GM13977 (cell line): Measurements from ENCODE around the gene TMEM164.

Experiments
- DNase-seq: peaks from one replicate; pipeline ENCODE4 v3.0.0; 2012; ENCODE audit warnings: low spot score
- CTCF ChIP-seq: IDR thresholded peaks from 2 replicates; pipeline ENCODE4 v1.5.1; 2012; ENCODE audit warnings: mild to moderate bottlenecking, control low read depth; ENCODE audit not compliant: insufficient read depth; ENCODE audit errors: extremely low read depth, missing control alignments
- in situ Hi-C: fragments of 300-500 bp; cut with MboI; formaldehyde crosslinking; loops from one replicate; pipeline ENCODE4 v1.12.0; 2022; ENCODE audit warnings: low sequenced_read_pairs, low pct_unique_long_range_greater_than_20kb, mixed read lengths, inconsistent platforms; ENCODE audit not compliant: unreplicated experiment

The TMEM164 gene

DNA sequence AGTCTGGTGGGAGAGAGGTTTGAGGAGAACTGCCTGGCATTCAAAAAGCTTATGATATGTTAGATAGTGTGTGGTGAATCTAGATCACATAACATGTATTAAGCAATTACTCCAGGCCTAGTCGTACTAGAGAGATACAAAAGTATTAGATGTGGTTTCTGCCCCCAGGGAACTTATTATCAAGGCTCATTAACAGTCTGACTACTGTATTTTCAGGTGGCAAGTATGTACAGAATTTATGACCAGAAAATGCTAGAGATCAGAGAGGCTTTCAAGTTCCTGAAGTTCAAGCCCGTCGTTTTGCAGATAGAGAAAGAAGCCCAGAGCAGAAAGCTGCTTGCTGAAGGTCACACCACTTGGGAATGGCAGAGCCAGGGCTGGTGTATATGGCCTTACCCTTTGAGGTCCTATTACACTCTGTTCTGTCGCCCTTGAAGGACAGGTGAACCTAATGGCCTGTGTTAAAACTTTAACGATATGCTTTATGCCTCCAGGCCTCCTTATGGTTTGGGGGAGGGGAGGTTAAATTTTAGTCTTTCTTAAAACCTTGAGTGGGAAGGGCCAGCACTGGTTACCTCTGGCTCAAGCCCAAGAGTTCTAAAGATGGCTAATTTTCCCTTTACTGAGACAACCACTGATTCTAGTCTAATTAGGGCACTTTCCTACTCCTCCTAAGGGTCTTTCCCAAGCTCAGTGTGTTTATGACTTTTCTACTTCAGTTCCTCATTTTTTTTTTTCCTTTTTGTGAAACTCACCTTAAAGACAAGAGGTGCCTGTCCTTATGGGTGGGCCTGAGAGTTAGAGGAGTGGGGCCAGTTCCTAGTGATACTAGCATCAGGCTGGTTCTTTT, 19.9 kb downstream of the TMEM164 start:
- in situ Hi-C loops, result no loop called here
- TF ChIP-seq CTCF, result no peak
- no peak for DNase-seq

DNA sequence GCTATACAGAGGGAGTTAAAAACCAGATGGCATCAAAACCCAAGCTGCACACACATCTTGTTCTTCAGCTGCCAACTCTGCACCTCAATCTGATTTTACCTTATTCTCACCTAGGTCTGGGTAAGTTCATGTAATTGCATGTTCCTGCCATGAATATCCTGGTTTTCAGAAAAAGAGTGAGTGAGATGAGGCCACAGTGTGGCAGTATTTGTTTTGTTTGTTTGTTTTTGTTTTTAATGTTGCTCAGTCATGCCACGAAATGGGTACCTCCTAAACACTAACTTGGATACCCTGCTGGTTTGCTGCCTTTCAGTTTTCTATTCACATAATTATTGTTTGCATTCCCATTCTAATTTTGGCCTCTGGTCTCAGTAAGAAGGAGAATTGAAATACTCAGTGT, 22.5 kb downstream of the TMEM164 start:
- in situ Hi-C loops, result no loop called here
- no peak for DNase-seq
- TF ChIP-seq CTCF, result peak; percentile 6

- no peak for DNase-seq
- in situ Hi-C loops, result no loop called here
- no peak for TF ChIP-seq CTCF
These were observed 23.4 kb downstream of the TMEM164 start for GRCh38 chrX:110026099-110026844.

- no peak for DNase-seq
- no peak for TF ChIP-seq CTCF
- in situ Hi-C loops, result no loop called here
These were observed 29.7 kb downstream of the TMEM164 start for GRCh38 chrX:110032534-110033147.

- TF ChIP-seq CTCF, result no peak
- no peak for DNase-seq
- in situ Hi-C loops, result no loop called here
These were observed 31.1 kb downstream of the TMEM164 start for GRCh38 chrX:110034036-110034435.

GRCh38 chrX:110036162-110037033, 33.5 kb downstream of the TMEM164 start:
- no peak for TF ChIP-seq CTCF
- in situ Hi-C loops, result no loop called here
- DNase-seq, result no peak
